ENCODE measurements around the gene GLB1L3.
A peak's percentile ranks its signal among the peaks of the same experiment; 100 is the strongest.

The GLB1L3 gene

GRCh38 chr11:134275534-134276395, at the start of gene GLB1L3:
GLB1L3 (plus strand) TSS chr11:134276379; CDS start chr11:134276741, 362 bp downstream.
- peak; percentile 79 for DNase-seq

GRCh38 chr11:134226806-134227325, 49.3 kb upstream of the GLB1L3 start:
- DNase-seq = no peak

- no peak for DNase-seq
These were observed 47.6 kb upstream of the GLB1L3 start for GRCh38 chr11:134228625-134229024.

- DNase-seq = no peak
These were observed 46.9 kb upstream of the GLB1L3 start for GRCh38 chr11:134229126-134229790.

GRCh38 chr11:134230339-134230738, 45.8 kb upstream of the GLB1L3 start:
- no peak for DNase-seq

- DNase-seq = no peak
These were observed 44.1 kb upstream of the GLB1L3 start for GRCh38 chr11:134231958-134232659.

- DNase-seq = no peak
These were observed 42.4 kb upstream of the GLB1L3 start for GRCh38 chr11:134233729-134234179.

GRCh38 chr11:134235399-134235798, 40.8 kb upstream of the GLB1L3 start:
- no peak for DNase-seq

- no peak for DNase-seq
These were observed 39.2 kb upstream of the GLB1L3 start for GRCh38 chr11:134236834-134237556.

- no peak for DNase-seq
These were observed 38.6 kb upstream of the GLB1L3 start for GRCh38 chr11:134237557-134237922.

GRCh38 chr11:134238956-134239355, 37.2 kb upstream of the GLB1L3 start:
- no peak for DNase-seq

- DNase-seq = no peak
These were observed 35.6 kb upstream of the GLB1L3 start for GRCh38 chr11:134240592-134240991.

GRCh38 chr11:134242376-134242775, 33.8 kb upstream of the GLB1L3 start:
- no peak for DNase-seq

- DNase-seq = no peak
These were observed 32.3 kb upstream of the GLB1L3 start for GRCh38 chr11:134243913-134244312.

- peak; percentile 13 for DNase-seq
These were observed 31.6 kb upstream of the GLB1L3 start for GRCh38 chr11:134244593-134244992.

GRCh38 chr11:134245434-134245833, 30.7 kb upstream of the GLB1L3 start:
- DNase-seq = no peak

GRCh38 chr11:134246100-134246499, 30.1 kb upstream of the GLB1L3 start:
- no peak for DNase-seq

- DNase-seq = no peak
These were observed 29.5 kb upstream of the GLB1L3 start for GRCh38 chr11:134246678-134247077.

- DNase-seq = no peak
These were observed 27.2 kb upstream of the GLB1L3 start for GRCh38 chr11:134248910-134249480.

GRCh38 chr11:134250246-134250645, 25.9 kb upstream of the GLB1L3 start:
- no peak for DNase-seq

- DNase-seq = no peak
These were observed 25.5 kb upstream of the GLB1L3 start for GRCh38 chr11:134250675-134251074.

All from activated CD4-positive, alpha-beta T cell treated with anti-CD3 and anti-CD28 coated beads, Interleukin-2, amount 50 U/mL, for 1 hour (primary cell).